NCI-H524 treated with DMSO at 0.1 percent for 48 hours (cell line): ENCODE measurements around the gene DNM3.
"Not testable (repeated sequence)": the region's sequence is repeated elsewhere in the genome, so short reads cannot be mapped to it uniquely, and the experiment has no call there.

Experiments used
- DNase-seq: peaks from one replicate; lab custom pipeline; 2025; lab: John Stamatoyannopoulos, UW

DNM3 gene

GRCh38 chr1:172423336-172423735, 582.0 kb downstream of the DNM3 start:
- DNase-seq, result no peak

- no peak for DNase-seq
Observed at GRCh38 chr1:172425339-172425738, 584.0 kb downstream of the DNM3 start.

GRCh38 chr1:172427191-172427590, 585.9 kb downstream of the DNM3 start:
- DNase-seq, result no peak

- DNase-seq, result peak; percentile 28
Observed at GRCh38 chr1:172429331-172430127, 588.2 kb downstream of the DNM3 start.

GRCh38 chr1:172430128-172430454, 588.8 kb downstream of the DNM3 start:
- DNase-seq, result no peak

GRCh38 chr1:172431204-172431603, 589.9 kb downstream of the DNM3 start:
- DNase-seq, result no peak

GRCh38 chr1:172431721-172432192, 590.5 kb downstream of the DNM3 start:
- no peak for DNase-seq

GRCh38 chr1:172437183-172437582, 595.9 kb downstream of the DNM3 start:
- DNase-seq, result not testable (repeated sequence)

GRCh38 chr1:172442404-172442803, 601.1 kb downstream of the DNM3 start:
- DNase-seq, result no peak

- DNase-seq, result no peak
Observed at GRCh38 chr1:172442843-172443565, 601.7 kb downstream of the DNM3 start.

- peak; percentile 45 for DNase-seq
Observed at GRCh38 chr1:172443666-172444453, 602.6 kb downstream of the DNM3 start, which contains the start of gene PIGC. Gene PIGC, minus strand, starts transcription at chr1:172444069. Its CDS starts 1,447 bp downstream, at chr1:172442622.

GRCh38 chr1:172446547-172446946, 605.2 kb downstream of the DNM3 start:
- no peak for DNase-seq

- DNase-seq, result no peak
Observed at GRCh38 chr1:172447641-172448040, 606.3 kb downstream of the DNM3 start.

- no peak for DNase-seq
Observed at GRCh38 chr1:172448995-172449584, 607.8 kb downstream of the DNM3 start.

GRCh38 chr1:172449585-172450523, 608.6 kb downstream of the DNM3 start:
- DNase-seq, result no peak

GRCh38 chr1:172450524-172450885, 609.2 kb downstream of the DNM3 start:
- DNase-seq, result no peak

GRCh38 chr1:172451002-172451443, 609.7 kb downstream of the DNM3 start:
- DNase-seq, result no peak

- no peak for DNase-seq
Observed at GRCh38 chr1:172452536-172453152, 611.3 kb downstream of the DNM3 start.

GRCh38 chr1:172453153-172453545, 611.9 kb downstream of the DNM3 start:
- no peak for DNase-seq

GRCh38 chr1:172453607-172454006, 612.3 kb downstream of the DNM3 start:
- DNase-seq, result no peak
